Adrenal gland (tissue), 5 donors: Measurements from ENCODE around the gene OOSP1.
"Not testable (repeated sequence)": the region's sequence is repeated elsewhere in the genome, so short reads cannot be mapped to it uniquely, and the experiment has no call there.

ENCODE experiments used
- CTCF ChIP-seq, 6 experiments: fragments of 450-650 bp in 4 of 6; fragments of 200-600 bp in 2 of 6; sonication (generic) in 1 of 6; IDR thresholded peaks; 1 replicate in 5 of 6; 2 replicates in 1 of 6; pipeline versions ENCODE4 v1.5.1 to v1.8.0; 2016 to 2021; ENCODE audit warnings: antibody characterized with exemption in 6 of 6, mild to moderate bottlenecking in 2 of 6, moderate library complexity in 1 of 6
- POLR2A ChIP-seq, 2 donors: fragments of 450-650 bp; IDR thresholded peaks; one replicate each; pipeline ENCODE4 v1.6.1; 2017; ENCODE audit warnings: antibody characterized with exemption in 2 of 2, mild to moderate bottlenecking in 2 of 2, moderate library complexity in 1 of 2
- donor health status: DM: no; HTN: no; CAD: no.

DNA sequence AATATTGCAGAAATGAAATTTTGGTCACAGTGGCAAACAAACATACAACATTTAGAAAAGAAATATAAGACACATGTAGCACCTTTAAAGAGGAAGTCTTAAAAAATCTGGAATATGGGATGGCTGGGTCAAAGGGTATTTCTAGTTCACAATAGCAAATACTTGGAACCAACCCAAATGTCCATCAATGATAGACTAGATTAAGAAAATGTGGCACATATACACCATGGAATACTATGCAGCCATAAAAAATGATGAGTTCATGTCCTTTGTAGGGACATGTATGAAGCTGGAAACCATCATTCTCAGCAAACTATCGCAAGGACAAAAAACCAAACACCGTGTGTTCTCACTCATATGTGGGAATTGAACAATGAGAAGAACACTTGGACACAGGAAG, 34.7 kb upstream of the OOSP1 start:
- TF ChIP-seq POLR2A, CTCF (IDR thresholded peaks at IDR 0.05): not testable (repeated sequence)
